Ovary (tissue), 3 donors: ENCODE measurements around the gene CFAP251.

ENCODE experiments used
- EP300 ChIP-seq: sonication (generic); formaldehyde crosslinking; IDR thresholded peaks from one replicate; pipeline ENCODE4 v1.6.1; 2017; ENCODE audit warnings: antibody characterized with exemption
- POLR2A ChIP-seq: fragments of 450-650 bp; IDR thresholded peaks from one replicate; pipeline ENCODE4 v1.6.1; 2017; ENCODE audit warnings: antibody characterized with exemption, mild to moderate bottlenecking, moderate library complexity
- TF ChIP-seq, protein P1 (sequence below), 3 donors: fragments of 450-650 bp in 2 of 3; fragments of 200-600 bp in 1 of 3; IDR thresholded peaks; one replicate each; pipeline versions ENCODE4 v1.5.1 to v1.8.0; 2016 to 2022; ENCODE audit warnings: antibody characterized with exemption in 3 of 3, mild to moderate bottlenecking in 1 of 3
- donor health status: DM: no; HTN: no; CAD: no.

DNA sequence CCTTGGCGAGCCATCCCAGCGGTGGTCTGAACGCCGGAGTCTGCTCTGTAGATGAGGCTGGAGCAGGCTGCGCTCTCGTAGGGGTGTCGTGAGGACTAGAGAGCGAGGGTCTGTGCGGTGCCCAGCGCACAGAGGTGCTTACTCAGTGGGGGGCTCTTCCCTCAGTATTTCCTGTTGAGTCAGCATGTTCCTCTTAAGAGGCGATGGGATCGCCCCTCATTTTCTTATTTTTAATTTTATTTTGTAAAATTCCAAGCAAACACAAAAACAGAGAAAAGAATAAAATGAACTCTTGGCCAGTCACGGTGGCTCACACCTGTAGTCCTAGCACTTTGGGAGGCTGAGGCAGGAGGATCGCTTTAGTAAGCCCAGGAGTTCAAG is 62.5 kb downstream of the CFAP251 start:
- TF ChIP-seq, protein P1, sequence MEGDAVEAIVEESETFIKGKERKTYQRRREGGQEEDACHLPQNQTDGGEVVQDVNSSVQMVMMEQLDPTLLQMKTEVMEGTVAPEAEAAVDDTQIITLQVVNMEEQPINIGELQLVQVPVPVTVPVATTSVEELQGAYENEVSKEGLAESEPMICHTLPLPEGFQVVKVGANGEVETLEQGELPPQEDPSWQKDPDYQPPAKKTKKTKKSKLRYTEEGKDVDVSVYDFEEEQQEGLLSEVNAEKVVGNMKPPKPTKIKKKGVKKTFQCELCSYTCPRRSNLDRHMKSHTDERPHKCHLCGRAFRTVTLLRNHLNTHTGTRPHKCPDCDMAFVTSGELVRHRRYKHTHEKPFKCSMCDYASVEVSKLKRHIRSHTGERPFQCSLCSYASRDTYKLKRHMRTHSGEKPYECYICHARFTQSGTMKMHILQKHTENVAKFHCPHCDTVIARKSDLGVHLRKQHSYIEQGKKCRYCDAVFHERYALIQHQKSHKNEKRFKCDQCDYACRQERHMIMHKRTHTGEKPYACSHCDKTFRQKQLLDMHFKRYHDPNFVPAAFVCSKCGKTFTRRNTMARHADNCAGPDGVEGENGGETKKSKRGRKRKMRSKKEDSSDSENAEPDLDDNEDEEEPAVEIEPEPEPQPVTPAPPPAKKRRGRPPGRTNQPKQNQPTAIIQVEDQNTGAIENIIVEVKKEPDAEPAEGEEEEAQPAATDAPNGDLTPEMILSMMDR (IDR thresholded peaks at IDR 0.05) = no peak
- TF ChIP-seq EP300 (no peak), POLR2A (no peak)
